Thyroid gland (tissue), 4 donors: ENCODE results near the gene MAP2K5.

Experiments
- POLR2A ChIP-seq, 2 donors: fragments of 450-650 bp; IDR thresholded peaks; one replicate each; pipeline ENCODE4 v1.6.1; 2017; ENCODE audit warnings: antibody characterized with exemption in 2 of 2, mild to moderate bottlenecking in 2 of 2, moderate library complexity in 1 of 2
- TF ChIP-seq, protein P1 (sequence below), 6 experiments: fragments of 200-600 bp in 3 of 6; fragments of 450-650 bp in 3 of 6; sonication (generic) in 3 of 6; IDR thresholded peaks; one replicate each; pipeline ENCODE4 v1.5.1; 2016 to 2019; ENCODE audit warnings: antibody characterized with exemption in 6 of 6, mild to moderate bottlenecking in 2 of 6, inconsistent platforms in 1 of 6, moderate library complexity in 1 of 6

GRCh38 chr15:67504056-67504455 lies 38.4 kb upstream of the MAP2K5 start:
- TF ChIP-seq, protein P1, sequence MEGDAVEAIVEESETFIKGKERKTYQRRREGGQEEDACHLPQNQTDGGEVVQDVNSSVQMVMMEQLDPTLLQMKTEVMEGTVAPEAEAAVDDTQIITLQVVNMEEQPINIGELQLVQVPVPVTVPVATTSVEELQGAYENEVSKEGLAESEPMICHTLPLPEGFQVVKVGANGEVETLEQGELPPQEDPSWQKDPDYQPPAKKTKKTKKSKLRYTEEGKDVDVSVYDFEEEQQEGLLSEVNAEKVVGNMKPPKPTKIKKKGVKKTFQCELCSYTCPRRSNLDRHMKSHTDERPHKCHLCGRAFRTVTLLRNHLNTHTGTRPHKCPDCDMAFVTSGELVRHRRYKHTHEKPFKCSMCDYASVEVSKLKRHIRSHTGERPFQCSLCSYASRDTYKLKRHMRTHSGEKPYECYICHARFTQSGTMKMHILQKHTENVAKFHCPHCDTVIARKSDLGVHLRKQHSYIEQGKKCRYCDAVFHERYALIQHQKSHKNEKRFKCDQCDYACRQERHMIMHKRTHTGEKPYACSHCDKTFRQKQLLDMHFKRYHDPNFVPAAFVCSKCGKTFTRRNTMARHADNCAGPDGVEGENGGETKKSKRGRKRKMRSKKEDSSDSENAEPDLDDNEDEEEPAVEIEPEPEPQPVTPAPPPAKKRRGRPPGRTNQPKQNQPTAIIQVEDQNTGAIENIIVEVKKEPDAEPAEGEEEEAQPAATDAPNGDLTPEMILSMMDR (IDR thresholded peaks at IDR 0.05): no peak
- TF ChIP-seq POLR2A (IDR thresholded peaks at IDR 0.05): no peak
